Activated naive CD8-positive, alpha-beta T cell (primary cell): ENCODE data around the gene PPP1CA.

ENCODE experiments used
- H3K27ac Mint-ChIP-seq: one replicate; pipeline ENCODE4 v1.8.0; 2021; ENCODE audit warnings: mixed read lengths
- H3K27me3 Mint-ChIP-seq: one replicate; pipeline ENCODE4 v1.8.0; 2021; ENCODE audit warnings: mixed read lengths
- H3K36me3 Mint-ChIP-seq: one replicate; pipeline ENCODE4 v1.8.0; 2021; ENCODE audit warnings: mixed read lengths
- H3K4me1 Mint-ChIP-seq: one replicate; pipeline ENCODE4 v1.8.0; 2021; ENCODE audit warnings: low read depth, mixed read lengths
- H3K4me3 Mint-ChIP-seq: one replicate; pipeline ENCODE4 v1.8.0; 2021; ENCODE audit warnings: mild to moderate bottlenecking, mixed read lengths
- H3K9me3 Mint-ChIP-seq: one replicate; pipeline ENCODE4 v1.8.0; 2021; ENCODE audit warnings: low read depth, mixed read lengths

The PPP1CA gene

DNA sequence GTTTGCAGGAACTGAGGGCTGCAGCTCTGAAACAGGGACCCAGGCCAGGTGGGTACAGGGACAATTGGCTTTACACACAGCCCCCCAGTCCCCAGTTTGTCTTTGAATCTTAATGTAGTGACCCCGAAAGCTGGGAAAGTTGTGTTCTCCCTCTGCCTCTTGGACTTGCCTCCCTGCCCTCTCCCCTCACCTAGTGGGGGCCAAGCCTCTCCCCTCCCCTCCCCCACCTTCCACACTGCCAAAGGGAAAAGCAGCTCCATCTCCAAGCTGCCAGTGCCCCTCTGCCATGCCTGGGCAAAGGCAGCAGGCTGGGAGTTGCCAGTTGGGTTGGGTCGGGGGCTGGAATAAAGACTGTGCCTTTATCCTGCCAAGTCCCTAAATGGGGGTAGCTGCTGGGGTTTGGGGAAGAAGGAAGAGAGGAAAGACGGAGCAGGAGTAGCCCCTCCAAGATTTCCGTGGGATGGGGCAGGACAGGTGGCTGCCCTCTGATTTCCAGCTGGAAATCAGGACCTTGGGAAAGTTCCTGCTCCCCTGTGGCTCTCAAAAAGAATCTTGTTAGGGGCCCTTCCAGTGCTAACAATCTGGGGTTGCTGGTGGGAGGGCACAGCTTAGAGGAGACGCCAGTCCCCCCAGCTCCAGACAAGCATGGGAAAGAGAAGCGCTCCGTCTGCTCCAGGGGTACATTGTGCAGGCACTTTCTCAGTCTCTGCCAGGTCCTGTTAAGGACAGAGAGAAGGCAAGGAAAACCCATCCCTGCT is 25.4 kb downstream of the PPP1CA start:
- Mint-ChIP-seq H3K9me3 (no peaks in the 10 kb centered on the region), H3K4me3 (no peak overlapping the region), H3K27me3 (no peaks in the 10 kb centered on the region), H3K36me3 (no peaks in the 10 kb centered on the region), H3K4me1 (peaks cover 23% of the 10 kb centered on the region), H3K27ac (no peak overlapping the region)

DNA sequence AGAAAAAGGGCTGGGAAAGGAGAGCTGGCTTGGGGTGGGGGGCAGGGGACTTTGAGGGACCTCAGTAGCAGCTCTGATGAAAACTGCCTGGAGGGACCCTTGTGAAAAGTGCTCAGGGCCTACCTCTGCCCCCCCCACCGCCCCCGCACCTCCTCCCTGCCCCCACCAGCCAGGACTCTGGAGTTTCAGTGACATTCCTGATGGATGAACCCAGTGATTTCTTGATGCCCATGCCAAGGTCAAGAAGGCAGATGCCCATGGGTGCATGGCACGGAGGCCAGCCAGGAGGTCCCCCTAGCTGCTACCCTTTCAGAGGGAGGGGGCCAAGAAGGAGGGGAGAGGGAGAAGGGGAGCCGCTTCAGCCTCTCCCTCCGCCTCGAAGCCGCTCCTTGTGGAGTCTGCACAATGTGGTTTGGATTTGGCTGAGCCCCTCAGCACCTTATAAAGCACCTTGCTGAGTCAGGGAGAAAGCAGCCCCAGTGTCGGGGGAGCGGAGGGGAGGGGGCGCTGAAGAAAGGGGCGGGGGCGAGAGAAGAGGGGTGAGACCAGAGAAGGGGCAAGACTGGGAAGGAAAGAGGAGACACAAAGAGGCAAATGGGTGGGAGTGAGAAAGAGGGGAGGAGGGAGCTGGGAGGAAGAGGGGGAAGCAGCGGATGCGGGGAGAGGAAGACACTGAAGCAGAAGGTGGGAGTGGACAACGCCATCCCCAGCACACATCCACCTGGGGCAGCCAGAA is 26.2 kb downstream of the PPP1CA start:
- H3K4me1 Mint-ChIP-seq = peaks cover 28% of the 10 kb centered on the region
- H3K27ac Mint-ChIP-seq = no peak overlapping the region
- no peak overlapping the region for H3K4me3 Mint-ChIP-seq
- no peaks in the 10 kb centered on the region for H3K36me3 Mint-ChIP-seq
- no peaks in the 10 kb centered on the region for H3K27me3 Mint-ChIP-seq
- H3K9me3 Mint-ChIP-seq = no peaks in the 10 kb centered on the region

DNA sequence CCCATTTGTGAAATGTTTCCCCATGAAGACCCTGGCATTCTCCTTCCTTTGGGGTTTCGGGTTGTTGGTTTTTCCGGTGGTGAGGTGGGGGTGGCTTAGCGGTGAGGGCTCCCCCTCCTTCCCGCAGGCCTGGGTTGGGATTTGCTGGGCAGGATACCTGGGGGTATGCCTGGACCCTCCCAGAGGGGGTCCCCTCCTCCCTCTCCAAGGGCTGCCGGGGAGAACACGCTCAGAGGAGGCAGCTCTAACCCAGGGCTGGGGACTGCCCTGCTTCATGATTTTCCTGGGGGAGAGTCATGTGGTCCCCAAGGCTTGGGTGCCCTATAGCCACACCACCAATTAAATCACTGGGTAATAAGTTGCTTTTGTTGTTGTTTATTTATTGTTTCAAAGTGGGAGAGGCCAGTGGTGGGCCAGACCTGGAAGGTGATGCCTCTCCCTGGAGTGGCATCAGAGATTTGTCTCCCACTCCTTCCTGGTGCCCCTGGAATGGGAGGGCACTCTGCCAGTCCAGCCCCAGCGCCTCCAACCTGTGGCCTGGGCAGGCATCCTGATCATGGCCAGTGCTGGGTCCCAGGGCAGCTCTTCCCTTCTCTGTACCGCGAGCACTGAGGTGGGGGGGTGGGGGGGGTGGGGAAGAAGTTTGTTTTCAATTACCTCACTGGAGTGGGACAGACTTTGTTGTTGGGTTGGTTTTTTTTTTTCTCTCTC is 26.9 kb downstream of the PPP1CA start:
- Mint-ChIP-seq H3K9me3 (no peaks in the 10 kb centered on the region), H3K27me3 (no peaks in the 10 kb centered on the region), H3K36me3 (no peaks in the 10 kb centered on the region), H3K4me3 (peak overlapping the region; percentile 89), H3K4me1 (peaks cover 30% of the 10 kb centered on the region), H3K27ac (no peak overlapping the region)

DNA sequence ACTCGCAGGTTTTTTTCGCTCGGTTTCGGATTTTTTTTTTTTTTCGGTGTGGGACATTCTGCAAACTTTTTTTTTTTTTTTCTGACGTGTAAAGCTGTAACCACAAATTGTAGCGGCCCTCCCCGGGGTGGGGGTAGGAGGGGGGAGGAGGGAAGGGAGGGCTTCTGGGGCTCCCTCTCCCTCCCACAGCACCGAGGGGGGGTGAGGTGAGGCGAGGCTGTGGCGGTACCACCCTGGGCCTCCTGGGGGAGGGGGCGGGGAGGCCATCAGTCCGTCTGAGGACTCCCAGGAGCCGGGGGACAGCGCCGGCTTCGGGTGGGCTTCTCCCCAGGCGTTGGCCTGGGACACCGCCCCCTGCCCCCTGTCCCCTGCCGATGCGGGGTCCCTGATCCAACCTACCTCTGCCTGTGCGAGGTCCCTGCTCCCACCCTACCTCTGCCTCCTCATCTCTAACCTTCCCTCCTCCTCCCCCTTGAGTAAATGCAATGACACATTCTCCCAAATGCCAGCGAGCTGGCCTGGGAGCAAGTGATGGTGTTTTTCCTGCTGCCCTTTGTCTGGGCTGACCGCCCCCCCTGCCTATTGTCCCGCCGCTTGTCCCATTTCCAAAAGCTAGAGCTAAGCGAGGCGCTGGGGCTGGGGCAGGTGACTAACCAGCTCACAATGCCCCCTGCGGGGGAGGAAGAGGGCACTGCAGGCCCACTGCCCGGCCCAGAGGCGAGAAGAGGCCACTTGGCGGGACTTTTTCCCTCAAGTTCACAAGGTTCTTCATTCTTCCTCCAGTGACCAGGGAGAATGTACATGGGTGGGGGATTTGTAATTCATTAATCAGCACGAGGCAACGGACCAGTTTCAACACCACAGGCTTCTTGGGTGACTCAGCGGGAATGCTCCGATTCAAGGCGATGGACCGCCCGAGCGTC is 27.7 kb downstream of the PPP1CA start:
- peaks cover 31% of the 10 kb centered on the region for H3K4me1 Mint-ChIP-seq
- H3K27ac Mint-ChIP-seq = peak overlapping the region; percentile 16
- H3K9me3 Mint-ChIP-seq = no peaks in the 10 kb centered on the region
- no peaks in the 10 kb centered on the region for H3K27me3 Mint-ChIP-seq
- H3K4me3 Mint-ChIP-seq = peak overlapping the region; percentile 89
- H3K36me3 Mint-ChIP-seq = no peaks in the 10 kb centered on the region

DNA sequence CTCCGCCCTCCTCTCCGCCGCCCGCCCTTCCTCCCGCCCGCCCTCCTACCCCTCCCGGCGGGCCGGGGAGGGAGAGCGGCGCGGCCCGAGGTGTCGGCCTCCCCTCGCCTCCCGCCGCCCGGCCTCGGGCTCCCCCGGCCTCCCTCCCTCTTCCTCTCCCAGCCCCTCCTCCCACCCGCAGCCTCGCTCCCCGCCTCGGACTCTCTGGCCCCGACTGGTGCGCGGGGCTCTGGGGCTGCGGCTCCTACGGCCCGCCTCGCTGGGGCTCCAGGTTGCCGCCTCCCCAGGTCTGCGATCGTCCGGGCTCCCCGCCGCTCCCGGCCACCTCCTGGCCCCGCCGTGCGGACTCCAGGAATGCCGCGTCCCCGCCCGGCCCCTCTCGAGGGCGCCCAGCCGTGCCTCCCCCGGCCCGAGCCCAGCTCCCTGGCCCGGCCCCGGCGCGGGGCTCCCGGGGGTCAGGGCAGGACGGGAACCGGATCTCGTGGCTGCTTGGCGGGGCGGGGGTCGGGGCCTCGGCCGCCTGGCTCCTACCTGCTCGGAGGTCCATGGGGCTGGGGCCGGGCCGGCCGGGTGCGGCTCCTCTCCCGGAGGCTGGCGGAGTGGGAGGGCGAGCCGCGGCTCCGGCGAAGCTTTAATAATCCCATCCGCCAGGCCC is 28.5 kb downstream of the PPP1CA start, which contains the start of gene CLCF1:
CLCF1 (minus strand) TSS at position 606 of the 655 bp plus-strand sequence; CDS start at position 547, 59 bp downstream.
- Mint-ChIP-seq H3K9me3 (no peaks in the 10 kb centered on the region), H3K27ac (peak within 1 kb of the TSS; percentile 16), H3K4me1 (peaks cover 37% of the 10 kb centered on the region), H3K27me3 (no peaks in the 10 kb centered on the region), H3K36me3 (no peaks in the 10 kb centered on the region), H3K4me3 (peak within 1 kb of the TSS; percentile 89)

DNA sequence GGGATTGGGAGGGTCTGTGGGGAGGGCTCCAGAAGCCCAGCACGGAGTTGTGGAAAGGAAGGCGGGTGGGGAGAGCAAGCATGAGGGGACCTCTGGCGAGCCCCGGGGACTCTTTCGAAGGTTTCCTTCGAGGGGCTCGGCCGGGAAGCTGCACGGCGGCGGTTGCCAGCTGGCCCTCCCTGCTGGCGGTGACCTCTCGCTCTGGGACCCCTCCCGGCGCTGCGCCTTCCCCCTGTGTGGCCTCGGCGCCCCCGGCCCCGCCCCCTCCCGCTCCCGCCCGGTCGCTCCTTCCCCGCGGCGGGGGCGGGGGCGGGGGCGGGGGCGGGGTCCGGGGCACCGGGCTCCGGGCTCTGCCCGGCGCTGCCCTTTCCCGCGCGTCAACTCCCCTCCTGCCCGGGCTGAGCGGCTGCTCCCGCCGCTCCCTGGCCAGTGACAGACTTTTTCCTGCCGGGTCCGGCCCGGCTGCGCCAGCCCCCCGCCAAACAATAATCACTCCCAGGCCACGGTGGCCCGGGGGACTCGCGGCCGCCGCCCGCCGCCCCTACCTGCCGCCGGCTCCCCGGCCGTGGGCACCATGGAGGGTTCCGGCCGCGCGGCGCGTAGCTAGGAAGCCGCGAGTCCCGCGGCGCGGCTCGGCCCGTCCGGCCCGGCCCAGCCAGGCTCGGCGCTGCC is 29.2 kb downstream of the PPP1CA start:
- Mint-ChIP-seq H3K4me3 (no peak overlapping the region), H3K4me1 (peaks cover 41% of the 10 kb centered on the region), H3K27me3 (no peaks in the 10 kb centered on the region), H3K9me3 (no peaks in the 10 kb centered on the region), H3K27ac (no peak overlapping the region), H3K36me3 (no peaks in the 10 kb centered on the region)

DNA sequence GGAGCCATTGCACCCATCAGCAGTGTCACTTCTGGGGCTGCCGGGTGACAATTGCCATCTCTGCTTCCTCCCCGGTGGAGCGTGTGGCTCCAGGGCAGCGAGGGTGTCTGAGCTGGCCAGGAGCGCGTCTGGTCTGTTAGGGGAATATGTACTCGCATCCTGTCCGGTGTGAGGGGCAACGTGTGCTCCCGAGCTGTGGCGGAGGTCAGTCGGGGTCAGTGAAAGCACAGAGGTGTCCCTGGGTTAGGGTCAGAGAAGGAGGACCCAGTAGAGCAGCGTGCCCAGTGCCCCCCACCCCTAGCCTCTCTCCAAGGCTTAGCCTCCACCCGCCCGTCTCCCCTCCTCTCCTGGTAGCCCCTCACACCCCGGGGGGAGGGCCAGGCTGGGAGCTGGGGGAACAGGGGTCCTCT is 29.7 kb downstream of the PPP1CA start:
- Mint-ChIP-seq H3K4me3 (peak overlapping the region; percentile 82), H3K36me3 (no peaks in the 10 kb centered on the region), H3K27ac (peak overlapping the region; percentile 19), H3K9me3 (no peaks in the 10 kb centered on the region), H3K27me3 (no peaks in the 10 kb centered on the region), H3K4me1 (peaks cover 41% of the 10 kb centered on the region)

DNA sequence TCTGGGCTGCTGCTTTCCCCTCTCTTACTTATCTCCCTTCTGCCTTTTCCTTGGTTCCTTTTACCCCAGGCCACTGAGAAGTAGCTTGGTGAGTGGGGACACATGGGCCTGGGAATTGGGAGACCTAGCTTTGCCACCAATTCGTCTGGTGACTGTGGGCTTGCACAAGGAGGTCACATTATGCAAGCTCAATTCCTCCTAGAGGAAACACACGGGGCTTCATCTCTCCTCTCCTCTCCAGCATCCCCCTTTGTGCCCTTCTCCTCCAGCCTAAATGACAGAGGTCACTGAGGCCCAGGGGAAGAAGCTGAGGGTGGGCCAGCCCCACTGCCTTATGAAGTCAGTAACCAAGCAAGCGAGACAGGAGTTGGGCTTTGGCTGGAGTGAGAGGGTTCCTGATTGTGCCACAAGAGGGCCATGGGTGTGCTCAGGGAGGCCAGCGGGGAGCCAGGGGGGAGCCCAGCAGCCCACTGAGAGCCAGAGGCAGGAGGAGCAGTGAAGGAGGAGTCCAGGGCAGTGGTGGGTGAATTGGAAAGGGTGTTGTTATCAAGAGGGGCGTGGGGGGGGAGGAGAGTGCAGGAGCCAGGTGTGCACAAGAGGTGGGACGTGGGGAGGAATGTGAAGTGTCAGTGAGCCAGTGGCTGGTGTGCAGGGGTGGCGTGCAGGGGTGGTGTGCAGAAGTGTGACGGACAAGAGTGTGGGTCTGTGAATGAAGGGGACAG is 30.3 kb downstream of the PPP1CA start:
- Mint-ChIP-seq H3K27me3 (no peaks in the 10 kb centered on the region), H3K27ac (no peak overlapping the region), H3K4me3 (peak overlapping the region; percentile 82)

DNA sequence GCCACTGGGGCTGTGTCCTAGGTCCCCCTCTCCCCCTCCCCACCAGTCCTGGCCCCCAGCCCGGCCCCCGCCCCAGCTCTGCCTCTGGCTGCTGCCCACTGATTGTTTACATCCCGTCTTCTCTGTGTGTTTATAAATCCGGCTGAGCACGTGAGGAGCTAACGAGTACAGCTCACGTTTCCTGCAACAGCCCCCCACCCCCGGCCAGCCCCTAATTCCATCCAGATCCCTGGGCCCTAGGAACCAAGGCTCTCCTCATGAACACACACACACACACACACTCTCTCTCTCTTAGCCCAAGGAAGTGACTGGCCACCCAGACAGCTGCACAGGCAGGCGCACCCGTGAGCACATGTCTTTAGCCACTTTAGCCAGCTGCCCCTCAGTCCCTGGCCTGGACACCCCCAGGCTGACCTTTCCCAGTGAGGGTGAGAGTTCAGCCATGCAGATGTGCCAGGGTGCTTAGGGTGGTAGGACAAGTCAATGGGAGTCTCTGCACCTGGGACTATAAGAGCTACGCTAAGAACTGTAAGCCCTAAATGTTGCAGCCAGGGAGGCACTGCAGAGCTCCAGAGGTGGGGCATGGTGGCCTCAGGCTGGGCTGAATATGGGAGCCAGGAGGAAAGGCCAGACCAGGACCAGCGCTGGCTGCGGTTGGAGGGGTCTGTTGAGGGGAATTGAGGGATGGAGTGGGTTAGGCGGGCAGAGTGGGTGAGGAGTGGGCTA is 31.1 kb downstream of the PPP1CA start:
- Mint-ChIP-seq H3K4me1 (peaks cover 47% of the 10 kb centered on the region), H3K4me3 (peak overlapping the region; percentile 61), H3K27ac (no peak overlapping the region), H3K9me3 (no peaks in the 10 kb centered on the region), H3K36me3 (no peaks in the 10 kb centered on the region), H3K27me3 (no peaks in the 10 kb centered on the region)

More for the DNA sequence above, 30.3 kb downstream of the PPP1CA start:
- Mint-ChIP-seq H3K36me3 (no peaks in the 10 kb centered on the region), H3K4me1 (peaks cover 41% of the 10 kb centered on the region), H3K9me3 (no peaks in the 10 kb centered on the region)

DNA sequence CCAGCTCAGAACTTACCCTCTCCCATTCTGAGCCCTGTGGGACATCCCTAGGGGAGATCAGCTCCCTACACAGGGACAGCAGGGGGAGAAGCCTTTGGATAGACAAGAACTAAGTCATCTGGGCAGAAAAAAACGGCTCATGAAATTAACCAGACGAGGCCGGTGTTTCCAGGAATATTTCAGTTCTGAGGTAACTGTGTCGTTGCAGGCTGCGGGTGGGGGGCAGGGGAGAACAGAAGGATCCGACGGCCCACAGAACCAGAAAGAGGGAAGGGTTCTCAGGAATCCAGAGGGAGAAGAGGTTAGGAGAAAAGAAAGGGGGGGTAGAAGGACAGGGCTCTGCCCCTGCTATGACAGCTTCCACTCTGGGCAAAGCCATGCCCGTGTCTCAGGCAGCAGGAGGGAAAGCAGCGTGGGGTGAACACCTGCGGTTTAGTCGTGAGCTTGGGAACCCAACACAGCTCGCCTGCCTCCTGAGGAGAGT is 31.8 kb downstream of the PPP1CA start:
- Mint-ChIP-seq H3K27ac (no peak overlapping the region), H3K36me3 (no peaks in the 10 kb centered on the region)

DNA sequence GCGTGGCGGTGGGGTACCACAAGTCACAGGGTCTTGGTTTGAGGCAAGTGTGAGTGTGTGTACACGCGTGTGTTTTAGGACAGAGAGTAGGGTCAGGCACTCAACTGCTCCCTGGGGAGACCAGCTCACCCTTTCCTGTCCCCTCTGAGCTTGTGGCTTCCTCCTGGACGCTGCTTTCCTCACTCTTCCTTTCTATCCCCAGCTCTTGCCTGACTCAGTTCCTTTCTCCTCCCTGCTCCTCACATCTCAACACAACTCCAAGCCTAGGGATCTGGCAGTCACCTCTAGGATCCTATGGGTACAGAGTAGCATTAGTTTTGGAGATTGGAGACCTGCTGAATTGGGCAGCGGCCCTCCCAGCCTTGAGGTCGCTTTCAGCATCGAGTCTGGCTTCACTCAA is 32.4 kb downstream of the PPP1CA start:
- no peaks in the 10 kb centered on the region for H3K27me3 Mint-ChIP-seq
- H3K36me3 Mint-ChIP-seq = no peaks in the 10 kb centered on the region
- H3K4me3 Mint-ChIP-seq = no peak overlapping the region
- H3K4me1 Mint-ChIP-seq = peaks cover 50% of the 10 kb centered on the region
- H3K27ac Mint-ChIP-seq = no peak overlapping the region
- H3K9me3 Mint-ChIP-seq = no peaks in the 10 kb centered on the region

More for the DNA sequence above, 31.8 kb downstream of the PPP1CA start:
- Mint-ChIP-seq H3K4me3 (no peak overlapping the region), H3K9me3 (no peaks in the 10 kb centered on the region), H3K4me1 (peaks cover 50% of the 10 kb centered on the region), H3K27me3 (no peaks in the 10 kb centered on the region)

DNA sequence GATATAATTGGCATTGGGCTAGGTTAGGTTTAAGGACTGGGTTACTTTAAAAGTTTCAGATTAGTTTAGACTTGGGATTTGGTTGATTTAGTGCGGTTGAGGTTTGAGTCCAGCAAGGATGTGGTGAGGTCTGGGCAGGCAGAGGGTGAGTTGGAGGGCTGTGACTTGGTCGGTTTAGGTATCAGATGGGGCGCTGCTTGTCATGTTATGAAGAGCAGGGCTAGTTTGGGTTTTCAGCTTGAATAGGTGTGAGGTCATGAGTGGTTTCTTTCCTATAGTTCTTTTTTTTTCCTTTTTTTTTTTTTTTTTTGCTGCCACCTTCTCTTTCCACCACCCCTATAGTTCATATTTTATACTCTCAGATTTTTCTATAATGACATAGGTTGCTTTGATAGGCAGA is 33.0 kb downstream of the PPP1CA start:
- Mint-ChIP-seq H3K36me3 (no peaks in the 10 kb centered on the region), H3K9me3 (no peaks in the 10 kb centered on the region), H3K27ac (no peak overlapping the region), H3K4me3 (no peak overlapping the region), H3K4me1 (peaks cover 52% of the 10 kb centered on the region), H3K27me3 (no peaks in the 10 kb centered on the region)
